ENCODE measurements around the gene SPEF2.

Gene SPEF2

DNA sequence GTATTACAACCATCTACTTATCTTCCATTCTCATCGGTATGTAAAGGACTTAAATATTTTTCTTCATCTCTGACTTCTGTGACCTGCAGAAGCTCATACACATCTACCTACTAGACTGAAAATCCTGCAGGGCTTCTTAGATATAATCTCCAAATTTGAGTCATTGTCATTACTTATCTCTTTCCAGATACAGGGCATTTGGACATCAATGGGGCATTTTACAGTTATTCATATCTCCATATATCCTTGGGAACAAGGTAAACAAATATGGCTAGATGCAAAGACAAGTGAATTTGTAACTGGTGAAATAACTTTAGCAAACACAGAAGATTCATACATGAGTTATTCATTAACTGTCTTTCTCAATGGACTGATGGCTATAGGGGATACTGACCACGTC, 201.4 kb downstream of the SPEF2 start:
- no peaks in the 10 kb centered on the region for H3K4me1 ChIP-seq (ENCODE audit: control insufficient read depth, low read length)
- no peaks in the 10 kb centered on the region for H3K27me3 ChIP-seq (ENCODE audit: control insufficient read depth, low read length)

DNA sequence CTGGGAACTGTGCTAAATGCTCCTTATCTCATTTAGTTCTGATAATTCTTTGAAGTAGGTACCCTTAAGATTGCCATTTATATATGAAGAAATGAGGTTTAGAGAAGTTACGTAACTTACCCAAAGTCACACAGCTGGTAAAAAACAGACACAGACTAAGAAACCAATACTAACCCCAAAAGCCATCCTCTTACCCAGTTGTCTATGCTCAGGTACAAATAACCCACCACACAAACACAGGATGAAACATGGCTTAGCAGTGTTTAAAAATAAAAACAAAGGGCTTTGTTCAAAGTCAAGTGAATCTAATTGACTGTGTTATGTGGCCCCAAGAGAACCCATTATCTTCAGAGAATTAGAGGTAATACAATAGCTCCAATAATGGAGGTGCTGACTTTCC, 202.0 kb downstream of the SPEF2 start:
- Histone ChIP-seq H3K4me3 (ENCODE audit: low read length) (no peak overlapping the region), H3K79me2 (ENCODE audit: control insufficient read depth, low read length) (no peaks in the 10 kb centered on the region), H3K27me3 (ENCODE audit: control insufficient read depth, low read length) (no peaks in the 10 kb centered on the region), H3K9me3 (ENCODE audit: control insufficient read depth, insufficient read depth, low read length) (no peaks in the 10 kb centered on the region), H3K4me1 (ENCODE audit: control insufficient read depth, low read length) (no peaks in the 10 kb centered on the region), H3K4me2 (ENCODE audit: low read length) (no peak overlapping the region), H3F3A (ENCODE audit: control insufficient read depth, insufficient read depth) (no peaks in the 10 kb centered on the region), H3K27ac (ENCODE audit: low read depth, low read length) (no peak overlapping the region), H4K20me1 (ENCODE audit: control insufficient read depth, insufficient read depth, low read depth, low read length) (no peaks in the 10 kb centered on the region), H3K36me3 (ENCODE audit: control insufficient read depth, low read length) (no peaks in the 10 kb centered on the region), H3K9me2 (replicated peaks; ENCODE audit: control insufficient read depth, low read length) (no peaks in the 10 kb centered on the region)
- TF ChIP-seq EZH2phosphoT487 (IDR thresholded peaks at IDR 0.05; ENCODE audit: borderline replicate concordance, low read length), result no peak
- TF ChIP-seq, protein P1, sequence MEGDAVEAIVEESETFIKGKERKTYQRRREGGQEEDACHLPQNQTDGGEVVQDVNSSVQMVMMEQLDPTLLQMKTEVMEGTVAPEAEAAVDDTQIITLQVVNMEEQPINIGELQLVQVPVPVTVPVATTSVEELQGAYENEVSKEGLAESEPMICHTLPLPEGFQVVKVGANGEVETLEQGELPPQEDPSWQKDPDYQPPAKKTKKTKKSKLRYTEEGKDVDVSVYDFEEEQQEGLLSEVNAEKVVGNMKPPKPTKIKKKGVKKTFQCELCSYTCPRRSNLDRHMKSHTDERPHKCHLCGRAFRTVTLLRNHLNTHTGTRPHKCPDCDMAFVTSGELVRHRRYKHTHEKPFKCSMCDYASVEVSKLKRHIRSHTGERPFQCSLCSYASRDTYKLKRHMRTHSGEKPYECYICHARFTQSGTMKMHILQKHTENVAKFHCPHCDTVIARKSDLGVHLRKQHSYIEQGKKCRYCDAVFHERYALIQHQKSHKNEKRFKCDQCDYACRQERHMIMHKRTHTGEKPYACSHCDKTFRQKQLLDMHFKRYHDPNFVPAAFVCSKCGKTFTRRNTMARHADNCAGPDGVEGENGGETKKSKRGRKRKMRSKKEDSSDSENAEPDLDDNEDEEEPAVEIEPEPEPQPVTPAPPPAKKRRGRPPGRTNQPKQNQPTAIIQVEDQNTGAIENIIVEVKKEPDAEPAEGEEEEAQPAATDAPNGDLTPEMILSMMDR (IDR thresholded peaks at IDR 0.05; ENCODE audit: low read depth, low read length, poor library complexity, severe bottlenecking), result no peak

More for the DNA sequence above, 201.4 kb downstream of the SPEF2 start:
- H3K4me2 ChIP-seq (ENCODE audit: low read length), result no peak overlapping the region
- H3K4me3 ChIP-seq (ENCODE audit: low read length), result no peak overlapping the region
- H4K20me1 ChIP-seq (ENCODE audit: control insufficient read depth, insufficient read depth, low read depth, low read length), result no peaks in the 10 kb centered on the region
- no peak overlapping the region for H3K27ac ChIP-seq (ENCODE audit: low read depth, low read length)
- H3K79me2 ChIP-seq (ENCODE audit: control insufficient read depth, low read length), result no peaks in the 10 kb centered on the region
- no peaks in the 10 kb centered on the region for H3K9me2 ChIP-seq (replicated peaks; ENCODE audit: control insufficient read depth, low read length)
- TF ChIP-seq, protein P1 (IDR thresholded peaks at IDR 0.05; ENCODE audit: low read depth, low read length, poor library complexity, severe bottlenecking), result no peak
- TF ChIP-seq EZH2phosphoT487 (IDR thresholded peaks at IDR 0.05; ENCODE audit: borderline replicate concordance, low read length), result no peak
- H3F3A ChIP-seq (ENCODE audit: control insufficient read depth, insufficient read depth), result no peaks in the 10 kb centered on the region
- no peaks in the 10 kb centered on the region for H3K9me3 ChIP-seq (ENCODE audit: control insufficient read depth, insufficient read depth, low read length)
- H3K36me3 ChIP-seq (ENCODE audit: control insufficient read depth, low read length), result no peaks in the 10 kb centered on the region

DNA sequence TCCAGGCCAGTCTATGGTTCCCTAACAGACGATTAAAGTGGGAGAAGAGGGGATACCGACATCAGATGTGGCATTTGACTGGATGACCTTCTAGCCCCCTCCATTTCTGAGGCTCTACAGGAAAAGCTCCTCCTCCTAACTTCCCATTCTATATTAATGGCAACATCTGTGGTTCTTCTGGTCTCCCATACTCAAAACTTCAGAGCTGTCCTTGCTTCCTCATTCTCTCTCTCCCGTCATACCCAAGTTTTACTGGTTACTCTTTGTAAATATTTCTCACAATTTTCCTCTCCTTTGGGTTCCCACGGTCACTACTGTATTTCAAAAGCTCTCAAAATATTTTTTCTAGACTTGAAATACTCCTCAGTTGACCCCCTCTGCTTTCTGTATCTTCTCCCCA, 203.1 kb downstream of the SPEF2 start:
- Histone ChIP-seq H3F3A (ENCODE audit: control insufficient read depth, insufficient read depth) (no peaks in the 10 kb centered on the region), H3K4me1 (ENCODE audit: control insufficient read depth, low read length) (no peaks in the 10 kb centered on the region), H3K4me3 (ENCODE audit: low read length) (no peak overlapping the region), H3K4me2 (ENCODE audit: low read length) (no peak overlapping the region), H3K9me3 (ENCODE audit: control insufficient read depth, insufficient read depth, low read length) (no peaks in the 10 kb centered on the region), H4K20me1 (ENCODE audit: control insufficient read depth, insufficient read depth, low read depth, low read length) (no peaks in the 10 kb centered on the region), H3K27ac (ENCODE audit: low read depth, low read length) (no peak overlapping the region), H3K27me3 (ENCODE audit: control insufficient read depth, low read length) (no peaks in the 10 kb centered on the region), H3K9me2 (replicated peaks; ENCODE audit: control insufficient read depth, low read length) (no peaks in the 10 kb centered on the region), H3K79me2 (ENCODE audit: control insufficient read depth, low read length) (no peaks in the 10 kb centered on the region), H3K36me3 (ENCODE audit: control insufficient read depth, low read length) (no peaks in the 10 kb centered on the region)
- no peak for TF ChIP-seq EZH2phosphoT487 (IDR thresholded peaks at IDR 0.05; ENCODE audit: borderline replicate concordance, low read length)
- TF ChIP-seq, protein P1 (IDR thresholded peaks at IDR 0.05; ENCODE audit: low read depth, low read length, poor library complexity, severe bottlenecking), result no peak

DNA sequence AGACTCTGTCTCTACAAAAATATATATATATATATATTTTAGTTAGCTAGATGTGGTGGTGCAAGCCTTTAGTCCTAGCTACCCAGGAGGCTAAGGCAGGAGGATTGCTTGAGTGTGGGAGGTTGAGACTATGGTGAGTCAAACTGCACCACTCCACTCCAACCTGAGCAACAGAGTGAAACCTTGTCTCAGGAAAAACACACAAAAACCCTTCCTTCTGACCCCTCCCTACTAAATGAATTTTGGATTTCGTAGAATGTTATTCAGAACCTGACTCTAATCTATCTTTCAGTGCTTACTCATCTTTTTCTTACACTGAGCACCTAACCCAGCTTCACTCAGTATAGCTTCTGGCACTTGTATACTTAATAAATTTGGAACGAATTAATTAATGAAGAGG, 203.8 kb downstream of the SPEF2 start:
- H3F3A ChIP-seq (ENCODE audit: control insufficient read depth, insufficient read depth), result no peaks in the 10 kb centered on the region
- H3K4me1 ChIP-seq (ENCODE audit: control insufficient read depth, low read length), result no peaks in the 10 kb centered on the region
- H3K4me2 ChIP-seq (ENCODE audit: low read length), result no peak overlapping the region
- H3K9me2 ChIP-seq (replicated peaks; ENCODE audit: control insufficient read depth, low read length), result no peaks in the 10 kb centered on the region
- TF ChIP-seq, protein P1 (IDR thresholded peaks at IDR 0.05; ENCODE audit: low read depth, low read length, poor library complexity, severe bottlenecking), result no peak
- TF ChIP-seq EZH2phosphoT487 (IDR thresholded peaks at IDR 0.05; ENCODE audit: borderline replicate concordance, low read length), result no peak
- no peaks in the 10 kb centered on the region for H3K9me3 ChIP-seq (ENCODE audit: control insufficient read depth, insufficient read depth, low read length)
- H3K27me3 ChIP-seq (ENCODE audit: control insufficient read depth, low read length), result no peaks in the 10 kb centered on the region
- no peaks in the 10 kb centered on the region for H3K79me2 ChIP-seq (ENCODE audit: control insufficient read depth, low read length)
- H3K36me3 ChIP-seq (ENCODE audit: control insufficient read depth, low read length), result no peaks in the 10 kb centered on the region
- H3K4me3 ChIP-seq (ENCODE audit: low read length), result no peak overlapping the region
- no peak overlapping the region for H3K27ac ChIP-seq (ENCODE audit: low read depth, low read length)
- no peaks in the 10 kb centered on the region for H4K20me1 ChIP-seq (ENCODE audit: control insufficient read depth, insufficient read depth, low read depth, low read length)

Data from DOHH2 (cell line).